Measurements from ENCODE around the gene ATP6AP1. TPM values are rescaled to one million over a fixed set of nuclear protein-coding genes. Genes with fewer than 3 reads are reported as not detected.

ATP6AP1 gene
- total RNA-seq, 1 donor from 2014 or later: 66.5 TPM

DNA sequence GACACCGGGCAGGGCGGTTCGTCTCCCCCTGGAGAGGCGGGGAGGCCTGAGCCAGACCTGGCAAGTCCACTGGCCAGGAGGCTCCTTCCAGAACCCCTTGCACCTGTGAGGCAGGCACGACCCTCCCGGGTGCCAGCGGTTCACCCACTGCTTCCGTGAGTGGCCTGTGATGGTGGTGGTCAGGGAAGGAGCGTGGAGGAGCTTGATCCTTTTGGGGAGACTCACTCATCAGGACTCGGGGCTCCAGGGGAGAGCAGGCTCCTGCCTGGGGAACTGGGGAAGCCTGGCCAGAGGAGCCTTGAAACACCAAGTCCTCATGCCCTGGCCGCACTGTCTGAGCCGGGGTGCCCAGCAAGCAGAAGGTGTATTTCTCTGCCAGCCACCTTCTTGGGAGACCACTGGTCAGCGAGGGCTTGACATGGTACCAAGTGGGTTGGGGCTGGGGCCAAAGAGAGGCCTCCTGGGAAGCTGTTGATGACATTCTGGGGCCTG is 16.3 kb downstream of the ATP6AP1 start:
- DNase-seq (ENCODE audit: low read depth, low spot score): no peak

DNA sequence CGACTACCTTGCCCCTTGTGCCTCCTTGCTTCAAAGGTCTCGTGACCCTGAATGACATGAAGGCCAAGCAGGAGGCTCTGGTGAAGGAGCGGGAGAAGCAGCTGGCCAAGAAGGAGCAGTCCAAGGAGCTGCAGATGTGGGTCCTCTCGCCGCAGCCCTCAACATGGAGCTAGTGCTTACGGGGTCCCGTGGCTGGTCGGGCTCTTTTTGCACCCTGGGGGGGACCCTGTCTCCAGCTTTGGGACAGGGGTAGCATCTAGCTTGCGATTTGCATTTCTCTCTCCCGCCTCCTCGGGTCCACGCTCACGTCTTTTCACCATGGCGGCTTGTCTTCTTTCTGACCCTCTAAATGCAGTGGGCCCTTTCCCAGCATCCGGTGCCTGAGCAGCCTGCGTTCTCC is 17.3 kb downstream of the ATP6AP1 start:
- no peak for DNase-seq (ENCODE audit: low read depth, low spot score)

DNA sequence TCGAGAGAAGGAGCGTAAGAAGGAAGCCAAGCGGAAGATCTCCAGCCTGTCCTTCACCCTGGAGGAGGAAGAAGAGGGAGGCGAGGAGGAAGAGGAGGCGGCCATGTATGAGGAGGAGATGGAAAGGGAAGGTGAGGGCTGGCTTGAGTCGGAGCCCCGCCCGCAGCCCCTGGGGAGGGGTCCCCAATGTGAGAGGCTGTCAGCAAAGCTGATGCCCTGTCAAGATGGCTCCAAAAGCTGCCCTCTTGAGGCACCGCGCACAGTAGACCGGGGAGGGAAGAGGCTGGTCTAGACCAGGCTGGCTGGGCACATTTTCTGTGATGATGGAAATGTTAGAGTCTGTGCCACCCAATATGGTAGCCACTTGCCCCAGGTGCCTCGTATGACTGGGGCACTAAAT is 18.0 kb downstream of the ATP6AP1 start:
- DNase-seq (ENCODE audit: low read depth, low spot score): no peak

DNA sequence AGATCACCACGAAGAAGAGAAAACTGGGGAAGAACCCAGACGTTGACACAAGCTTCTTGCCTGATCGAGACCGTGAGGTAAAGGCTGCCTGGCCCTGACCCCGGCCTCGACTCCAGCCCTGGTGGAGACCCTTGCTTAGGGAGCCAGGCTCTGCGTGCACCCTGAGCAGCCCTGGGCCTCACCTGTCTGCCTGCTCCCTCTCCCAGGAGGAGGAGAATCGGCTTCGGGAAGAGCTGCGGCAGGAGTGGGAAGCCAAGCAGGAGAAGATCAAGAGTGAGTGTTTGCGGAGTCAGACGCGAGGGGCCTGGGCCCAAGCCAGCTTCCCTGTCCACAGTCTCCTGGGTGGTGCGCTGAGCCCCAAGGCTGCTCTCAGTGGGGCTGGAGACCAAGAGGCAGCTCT is 20.0 kb downstream of the ATP6AP1 start:
- DNase-seq (ENCODE audit: low read depth, low spot score): no peak

DNA sequence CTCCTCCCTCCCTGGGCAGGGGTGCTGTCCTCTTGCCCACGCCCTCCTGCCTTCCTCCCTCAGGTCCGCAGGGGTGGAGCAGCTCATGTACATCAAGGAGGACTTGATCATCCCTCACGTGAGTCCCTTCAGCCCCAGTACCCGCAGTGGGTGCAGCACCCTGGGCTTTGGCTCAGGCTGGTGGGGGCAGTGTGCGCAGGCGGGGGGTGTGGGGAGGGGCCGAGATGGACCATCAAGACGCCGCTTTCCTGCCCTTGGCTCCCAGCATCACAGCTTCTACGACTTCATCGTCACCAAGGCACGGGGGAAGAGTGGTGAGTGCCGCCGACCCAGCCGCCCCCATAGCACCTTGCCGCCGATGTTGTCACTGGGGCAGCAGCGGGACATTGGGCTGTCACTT is 21.1 kb downstream of the ATP6AP1 start:
- DNase-seq (ENCODE audit: low read depth, low spot score): no peak

DNA sequence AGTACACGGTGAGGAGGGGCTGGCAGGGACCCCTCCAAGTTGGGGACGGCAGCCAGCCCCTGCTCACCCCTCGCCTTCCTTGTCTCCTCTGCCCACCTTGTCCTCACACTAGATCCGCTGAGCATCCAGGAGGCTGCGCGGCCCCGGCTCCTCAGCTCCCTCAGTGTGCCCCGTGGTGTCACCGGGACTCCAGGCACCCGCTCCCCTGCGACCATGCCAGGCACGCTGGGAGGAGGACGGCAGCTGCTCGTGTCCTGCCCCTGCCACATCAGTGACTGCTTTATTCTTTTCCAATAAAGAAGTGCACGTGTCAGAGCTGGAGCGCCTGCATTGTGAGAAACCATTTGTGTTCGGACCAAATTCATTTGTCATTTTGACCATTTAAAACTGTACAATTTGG is 21.8 kb downstream of the ATP6AP1 start:
- no peak for DNase-seq (ENCODE audit: low read depth, low spot score)

DNA sequence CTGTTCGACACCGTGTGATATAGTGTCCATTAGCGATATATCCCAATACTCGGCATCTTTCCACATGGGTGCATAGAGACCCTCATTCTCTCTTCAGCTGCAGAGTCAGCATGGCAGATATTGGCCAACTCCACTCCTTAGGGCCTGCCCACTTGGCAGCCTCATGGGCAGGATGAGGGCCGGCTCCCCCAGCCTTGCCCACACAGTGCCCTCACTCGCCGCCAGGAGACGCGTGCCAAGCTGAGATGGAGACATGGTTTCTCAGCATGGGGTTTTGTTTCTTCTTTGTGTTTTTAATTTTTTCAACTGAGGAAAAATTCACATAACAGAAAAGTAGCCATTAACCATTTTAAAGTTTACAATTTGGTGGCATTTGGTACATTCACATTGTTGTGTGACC is 24.3 kb downstream of the ATP6AP1 start:
- DNase-seq (ENCODE audit: low read depth, low spot score): no peak

DNA sequence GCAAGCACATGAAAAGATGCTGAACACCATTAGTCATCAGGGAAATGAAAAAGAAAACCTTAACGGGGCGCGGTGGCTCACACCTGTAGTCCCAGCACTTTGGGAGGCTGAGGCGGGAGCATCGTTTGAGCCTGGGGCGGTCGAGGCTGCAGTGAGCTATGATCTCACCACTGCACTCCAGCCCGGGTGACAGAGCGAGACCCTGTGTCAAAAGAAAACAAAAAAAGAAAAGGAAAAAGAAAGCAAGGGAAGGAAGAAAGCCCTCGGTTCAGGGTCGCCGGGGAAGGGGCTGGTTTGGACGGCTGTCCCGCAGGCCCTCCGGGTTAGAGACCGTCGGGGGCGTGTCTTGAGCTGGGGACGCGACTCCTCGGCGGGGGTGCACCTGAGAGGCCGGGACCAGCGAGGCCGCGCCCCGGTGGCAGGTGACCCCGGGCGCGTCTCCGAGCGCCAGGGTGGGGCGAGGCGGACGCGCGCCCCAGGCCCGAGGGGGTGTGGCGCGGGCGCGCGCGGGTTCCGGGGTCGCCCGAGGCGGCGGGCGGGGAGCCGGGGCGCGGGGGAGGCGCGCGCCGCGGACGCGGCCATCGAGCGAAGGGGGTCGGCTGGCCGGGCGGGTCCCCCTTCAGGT is 29.1 kb downstream of the ATP6AP1 start:
- no peak for DNase-seq (ENCODE audit: low read depth, low spot score)

DNA sequence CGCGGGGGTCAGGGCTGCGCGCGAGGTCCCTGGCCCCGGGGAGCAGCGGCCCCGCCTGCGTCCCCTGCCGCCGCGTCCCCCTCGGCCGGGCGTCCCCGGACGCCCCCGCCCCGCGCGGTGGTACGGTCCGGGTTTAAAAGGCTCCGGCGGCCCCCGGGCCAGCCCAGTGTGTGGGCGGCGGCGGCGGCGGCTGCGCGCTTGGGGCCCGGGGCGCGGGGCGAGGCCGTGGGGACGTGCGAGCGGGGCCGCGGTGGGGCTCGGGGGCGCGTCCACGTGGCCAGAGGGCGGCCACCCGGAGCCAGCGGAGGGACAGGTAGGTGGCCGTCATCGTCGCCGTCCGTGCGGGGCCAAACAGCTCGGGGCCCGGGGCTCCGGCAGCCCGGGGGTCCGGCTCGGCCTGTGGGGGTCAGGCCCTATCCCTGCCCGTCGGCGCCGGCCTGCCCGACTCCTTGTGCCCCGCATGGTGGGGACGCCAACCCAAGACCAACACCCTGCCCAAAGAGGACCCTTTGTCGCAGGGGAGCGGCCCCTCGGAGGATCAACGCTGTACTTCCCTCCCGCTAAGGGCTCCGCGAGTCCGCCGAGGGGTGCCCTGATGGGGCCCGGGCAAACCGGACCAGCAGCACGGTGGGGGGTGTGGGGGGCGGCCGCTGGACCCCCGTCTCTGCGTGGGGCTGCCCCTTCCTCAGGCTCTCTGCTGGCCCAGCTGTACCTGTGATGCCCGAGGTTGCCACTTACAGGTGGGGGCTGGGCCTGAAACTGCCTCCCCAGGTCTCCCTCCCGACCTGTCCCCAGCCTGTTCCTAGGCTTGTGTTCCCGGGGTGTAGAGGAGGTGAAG is 29.9 kb downstream of the ATP6AP1 start, which contains the start of gene PLXNA3:
PLXNA3 (plus strand) TSS at position 166 of the 838 bp plus-strand sequence. CDS start 1,903 bp downstream, outside the sequence.
- DNase-seq (ENCODE audit: low read depth, low spot score): no peak

DNA sequence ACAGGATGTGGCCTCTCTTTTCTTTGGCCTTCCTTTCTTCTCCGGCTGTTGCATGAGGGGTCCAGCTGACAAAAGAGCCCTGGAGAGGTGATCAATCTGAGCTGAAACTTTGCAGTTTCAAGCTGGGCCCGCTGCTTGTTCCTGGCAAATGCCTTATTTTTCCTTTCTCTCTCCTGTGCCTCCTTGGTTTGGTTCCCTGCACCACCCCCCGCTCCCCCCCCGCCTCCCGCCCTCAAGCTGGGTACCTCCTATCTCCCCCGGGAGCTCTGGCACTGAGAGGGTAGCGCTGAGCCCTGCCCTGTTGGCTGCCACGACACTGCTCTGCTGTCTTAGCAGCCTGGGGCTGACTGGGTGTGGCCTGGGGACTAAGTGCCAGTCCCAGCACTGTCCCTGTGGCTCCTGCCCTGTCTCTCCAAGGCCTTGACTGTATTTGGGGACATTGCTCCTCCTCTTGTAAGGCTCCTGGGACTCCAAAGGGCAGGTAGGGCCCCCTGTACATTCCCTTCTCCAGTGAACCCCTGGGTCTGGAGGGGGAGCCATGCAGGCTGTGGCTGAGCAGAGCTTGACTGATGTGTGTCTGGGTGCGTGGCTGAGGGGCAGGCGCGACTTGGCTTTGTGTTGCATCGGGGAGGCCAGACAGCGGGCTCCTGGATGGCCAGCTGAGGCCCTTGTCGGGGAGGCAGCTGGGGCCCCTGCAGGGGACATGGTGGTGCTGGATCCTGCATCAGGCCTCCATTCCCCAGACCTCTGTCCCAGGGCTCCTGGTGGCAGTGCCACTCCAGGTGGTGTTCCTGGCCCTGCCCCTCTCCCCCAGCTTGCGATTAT is 30.7 kb downstream of the ATP6AP1 start:
- DNase-seq (ENCODE audit: low read depth, low spot score): no peak

DNA sequence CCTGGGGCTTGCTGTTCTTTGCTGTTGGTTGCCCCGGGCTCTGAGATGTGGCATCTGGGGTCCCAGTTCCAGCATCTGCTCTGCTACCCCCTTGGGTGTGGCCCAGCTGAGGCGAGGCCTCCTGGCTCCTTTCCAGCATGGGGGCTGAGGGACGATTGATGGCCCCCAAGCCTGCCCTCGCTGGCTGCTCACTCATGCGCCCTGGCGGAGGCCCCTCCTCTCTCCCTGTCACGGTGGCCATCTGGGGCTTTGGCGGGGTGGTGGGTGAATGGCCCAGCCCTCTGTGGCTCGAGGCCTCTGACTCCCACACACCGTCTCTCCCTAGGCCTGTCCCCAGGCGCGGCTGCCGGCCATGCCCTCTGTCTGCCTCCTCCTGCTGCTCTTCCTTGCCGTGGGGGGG is 31.4 kb downstream of the ATP6AP1 start:
- no peak for DNase-seq (ENCODE audit: low read depth, low spot score)

DNA sequence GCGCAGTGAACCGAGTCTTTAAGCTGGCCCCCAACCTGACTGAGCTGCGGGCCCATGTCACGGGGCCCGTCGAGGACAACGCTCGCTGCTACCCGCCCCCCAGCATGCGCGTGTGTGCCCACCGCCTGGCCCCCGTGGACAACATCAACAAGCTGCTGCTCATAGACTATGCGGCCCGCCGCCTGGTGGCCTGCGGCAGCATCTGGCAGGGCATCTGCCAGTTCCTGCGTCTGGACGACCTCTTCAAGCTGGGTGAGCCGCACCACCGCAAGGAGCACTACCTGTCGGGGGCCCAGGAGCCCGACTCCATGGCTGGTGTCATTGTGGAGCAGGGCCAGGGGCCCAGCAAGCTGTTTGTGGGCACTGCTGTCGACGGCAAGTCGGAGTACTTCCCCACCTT is 31.8 kb downstream of the ATP6AP1 start:
- DNase-seq (ENCODE audit: low read depth, low spot score): no peak

DNA sequence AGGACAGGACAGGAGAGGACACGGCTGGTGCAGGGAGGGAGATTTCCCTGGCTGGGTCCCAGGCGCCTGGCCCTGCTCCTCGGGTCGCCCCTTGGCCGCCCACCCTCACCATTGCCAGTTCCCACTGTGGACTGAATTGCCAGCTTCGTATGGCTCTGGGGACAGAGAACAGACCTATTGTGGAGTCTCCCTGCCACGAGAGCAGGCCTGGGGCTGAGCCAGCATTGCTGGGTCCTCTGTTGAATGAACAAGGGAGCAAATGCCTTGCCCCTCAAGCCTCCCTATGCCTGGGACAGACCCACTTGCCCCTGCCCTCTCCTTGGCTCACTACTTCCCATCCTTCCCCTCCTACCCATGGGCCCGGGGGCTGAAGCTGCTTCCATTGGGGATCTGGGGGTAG is 33.9 kb downstream of the ATP6AP1 start:
- DNase-seq (ENCODE audit: low read depth, low spot score): no peak

DNA sequence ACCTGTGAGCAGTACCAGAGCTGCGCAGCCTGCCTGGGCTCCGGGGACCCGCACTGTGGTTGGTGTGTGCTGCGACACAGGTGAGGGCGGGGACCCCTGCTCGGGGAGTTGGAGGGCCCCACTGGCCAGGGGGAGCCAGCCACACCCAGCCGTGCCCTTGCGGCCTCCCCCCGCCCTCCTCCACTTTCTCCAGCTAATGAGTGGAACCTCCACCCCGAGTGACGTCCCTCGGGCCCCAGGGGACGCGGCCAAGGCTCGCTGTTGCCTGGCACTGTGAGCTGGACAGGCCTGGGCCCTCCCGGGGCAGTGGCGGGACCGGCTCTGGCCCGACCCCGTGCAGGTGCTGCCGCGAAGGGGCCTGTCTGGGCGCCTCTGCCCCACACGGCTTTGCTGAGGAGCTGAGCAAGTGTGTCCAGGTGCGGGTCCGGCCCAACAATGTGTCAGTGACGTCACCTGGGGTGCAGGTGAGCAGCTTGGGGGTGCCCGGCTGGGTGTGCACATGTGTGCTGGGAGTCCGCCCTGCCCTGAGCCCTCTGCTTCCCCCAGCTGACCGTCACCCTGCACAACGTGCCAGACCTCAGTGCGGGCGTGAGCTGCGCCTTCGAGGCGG is 35.2 kb downstream of the ATP6AP1 start:
- no peak for DNase-seq (ENCODE audit: low read depth, low spot score)

DNA sequence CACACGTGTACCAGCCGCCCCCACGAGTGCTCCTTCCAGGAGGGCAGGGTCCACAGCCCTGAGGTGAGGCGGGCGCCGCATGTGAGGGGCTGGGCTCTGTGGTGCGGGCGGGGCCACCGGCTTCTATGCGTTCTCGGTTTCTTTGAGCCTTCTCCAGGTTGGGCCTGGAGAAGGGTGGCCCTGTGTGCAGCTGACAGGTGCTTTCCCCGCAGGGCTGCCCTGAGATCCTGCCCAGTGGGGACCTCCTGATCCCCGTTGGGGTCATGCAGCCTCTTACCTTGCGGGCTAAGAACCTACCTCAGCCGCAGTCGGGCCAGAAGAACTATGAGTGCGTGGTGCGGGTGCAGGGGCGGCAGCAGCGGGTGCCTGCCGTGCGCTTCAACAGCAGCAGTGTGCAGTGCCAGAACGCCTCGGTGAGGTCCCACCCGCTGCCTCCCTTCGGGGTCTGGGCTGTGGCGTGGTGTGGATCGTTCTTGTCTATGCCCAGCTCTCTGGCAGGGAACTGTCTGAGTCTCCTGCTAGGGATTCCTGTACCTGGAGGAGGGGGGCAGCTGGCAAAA is 36.4 kb downstream of the ATP6AP1 start:
- no peak for DNase-seq (ENCODE audit: low read depth, low spot score)

DNA sequence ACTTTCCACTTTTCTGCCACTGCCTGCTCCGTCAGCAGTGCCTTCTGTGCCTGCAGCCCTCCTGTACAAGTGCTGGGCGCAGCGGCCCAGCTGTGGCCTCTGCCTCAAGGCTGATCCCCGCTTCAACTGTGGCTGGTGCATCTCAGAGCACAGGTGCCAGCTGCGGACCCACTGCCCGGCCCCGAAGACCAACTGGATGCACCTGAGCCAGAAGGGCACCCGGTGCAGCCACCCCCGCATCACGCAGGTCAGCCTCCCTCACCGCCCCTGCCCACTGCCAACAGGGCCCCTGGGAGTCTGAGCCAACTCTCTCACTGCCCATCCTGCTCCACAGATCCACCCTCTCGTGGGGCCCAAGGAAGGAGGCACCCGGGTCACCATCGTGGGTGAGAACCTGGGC is 37.1 kb downstream of the ATP6AP1 start:
- no peak for DNase-seq (ENCODE audit: low read depth, low spot score)

DNA sequence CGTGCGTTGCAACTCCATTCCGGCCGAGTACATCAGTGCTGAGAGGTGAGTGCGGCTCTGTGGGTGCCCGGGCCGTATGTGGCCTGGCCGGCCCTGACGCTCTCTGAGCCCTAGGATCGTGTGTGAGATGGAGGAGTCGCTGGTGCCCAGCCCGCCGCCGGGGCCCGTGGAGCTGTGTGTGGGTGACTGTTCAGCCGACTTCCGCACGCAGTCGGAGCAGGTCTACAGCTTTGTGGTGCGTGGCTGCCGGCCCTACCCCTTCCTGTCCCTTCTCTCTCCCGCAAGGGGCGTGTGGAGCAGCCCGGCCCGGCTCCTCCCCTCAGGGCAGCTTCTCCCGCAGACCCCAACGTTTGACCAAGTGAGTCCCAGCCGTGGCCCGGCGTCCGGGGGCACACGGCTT is 37.6 kb downstream of the ATP6AP1 start:
- DNase-seq (ENCODE audit: low read depth, low spot score): no peak

DNA sequence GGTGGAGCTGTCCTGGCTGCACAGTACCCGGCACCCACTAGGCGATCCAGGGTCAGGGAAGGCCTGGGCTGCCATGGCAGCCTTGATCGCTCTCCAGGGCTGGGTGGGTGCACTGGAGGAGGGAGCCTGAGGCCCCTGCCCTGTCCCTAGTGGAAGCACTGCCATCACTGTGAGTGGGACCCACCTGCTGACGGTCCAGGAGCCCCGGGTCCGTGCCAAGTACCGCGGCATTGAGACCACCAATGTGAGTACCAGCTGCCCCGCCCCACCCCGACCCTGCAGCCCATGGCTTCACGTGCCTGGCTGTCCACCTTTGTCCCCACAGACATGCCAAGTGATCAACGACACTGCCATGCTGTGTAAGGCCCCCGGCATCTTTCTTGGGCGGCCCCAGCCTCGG is 38.4 kb downstream of the ATP6AP1 start:
- no peak for DNase-seq (ENCODE audit: low read depth, low spot score)

DNA sequence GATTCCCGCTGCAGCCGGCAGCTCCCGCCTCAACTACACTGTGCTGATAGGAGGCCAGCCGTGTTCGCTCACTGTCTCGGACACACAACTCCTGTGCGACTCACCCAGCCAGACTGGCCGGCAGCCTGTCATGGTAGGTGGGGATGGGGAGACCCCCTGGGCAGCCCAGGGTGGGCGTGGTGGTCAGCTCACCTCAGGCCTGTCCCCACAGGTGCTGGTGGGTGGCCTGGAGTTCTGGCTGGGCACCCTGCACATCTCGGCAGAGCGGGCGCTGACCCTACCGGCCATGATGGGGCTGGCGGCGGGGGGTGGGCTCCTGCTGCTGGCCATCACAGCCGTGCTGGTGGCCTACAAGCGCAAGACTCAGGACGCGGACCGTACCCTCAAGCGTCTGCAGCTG is 39.1 kb downstream of the ATP6AP1 start:
- DNase-seq (ENCODE audit: low read depth, low spot score): no peak

DNA sequence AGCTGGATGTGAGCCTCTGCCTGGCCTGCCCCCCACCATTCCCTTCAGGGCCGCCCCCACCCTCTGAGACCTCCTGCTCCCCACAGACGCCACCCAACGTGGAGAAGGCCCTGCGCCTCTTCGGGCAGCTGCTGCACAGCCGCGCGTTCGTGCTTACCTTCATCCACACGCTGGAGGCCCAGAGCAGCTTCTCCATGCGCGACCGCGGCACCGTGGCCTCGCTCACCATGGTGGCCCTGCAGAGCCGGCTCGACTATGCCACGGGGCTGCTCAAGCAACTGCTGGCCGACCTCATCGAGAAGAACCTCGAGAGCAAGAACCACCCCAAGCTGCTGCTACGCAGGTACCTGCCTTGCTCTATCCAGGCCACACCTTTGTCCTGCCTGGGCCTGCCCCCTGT is 39.7 kb downstream of the ATP6AP1 start:
- DNase-seq (ENCODE audit: low read depth, low spot score): no peak

DNA sequence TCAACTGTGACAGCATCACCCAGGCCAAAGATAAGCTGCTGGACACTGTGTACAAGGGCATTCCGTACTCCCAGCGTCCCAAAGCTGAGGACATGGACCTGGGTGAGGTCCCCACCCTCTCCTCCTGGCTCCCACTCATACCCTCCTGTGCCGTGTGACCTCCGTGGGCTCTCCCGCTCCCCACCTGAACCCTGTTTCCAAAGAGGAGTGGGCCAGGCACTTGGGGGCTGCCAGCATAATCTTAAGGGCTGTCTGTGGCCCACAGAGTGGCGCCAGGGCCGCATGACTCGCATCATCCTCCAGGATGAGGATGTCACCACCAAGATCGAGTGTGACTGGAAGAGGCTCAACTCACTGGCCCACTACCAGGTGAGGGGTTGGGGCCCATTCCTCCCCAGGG is 40.6 kb downstream of the ATP6AP1 start:
- DNase-seq (ENCODE audit: low read depth, low spot score): no peak
